ENCODE results near the gene CEP112. TPM values are rescaled to one million over a fixed set of nuclear protein-coding genes. Genes with fewer than 3 reads are reported as not detected.

The CEP112 gene
- total and polyA plus RNA-seq, 10 of the 15 experiments (the other 5 are each of a cell fraction or from before 2014, with no cell fraction given), result 0.11 to 3.8 (median 0.32) TPM; not detected in 1

DNA sequence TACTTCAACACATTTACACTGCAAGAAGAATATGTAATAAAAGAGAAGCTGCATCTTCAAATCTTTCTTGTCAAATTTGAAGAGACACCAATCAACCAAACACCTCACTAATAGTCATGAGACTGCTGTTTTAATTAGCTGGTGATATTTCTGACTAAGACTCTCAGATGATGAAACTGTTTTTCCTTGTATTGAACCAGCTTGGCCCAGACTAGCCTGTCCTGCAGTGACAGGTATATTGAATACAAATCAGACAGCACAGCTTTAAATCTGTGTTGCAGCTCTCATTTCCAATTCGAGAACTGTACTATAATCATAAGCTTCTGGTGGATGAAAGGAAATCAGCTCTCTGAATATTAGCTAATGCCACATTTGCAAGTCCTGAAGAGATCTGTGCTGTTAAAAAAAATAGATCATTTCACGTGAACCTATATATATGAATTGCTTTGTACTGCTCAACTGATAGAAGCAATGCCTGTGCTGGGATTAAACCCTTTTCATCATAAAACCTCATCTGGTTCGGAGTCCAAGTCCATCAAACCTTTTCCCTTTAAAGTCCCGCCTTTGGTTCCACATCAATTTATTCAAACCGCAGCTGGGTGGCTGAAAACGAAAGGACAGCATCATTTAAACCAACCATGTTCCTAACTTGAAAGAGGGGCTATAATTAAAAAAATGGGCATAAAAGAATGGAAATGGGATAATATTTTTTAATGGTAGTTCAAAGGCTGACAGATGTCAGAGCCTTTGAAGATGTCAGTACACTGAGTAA, 306.2 kb downstream of the CEP112 start:
- Histone ChIP-seq H3K79me2 (ENCODE audit: control insufficient read depth, insufficient read depth, low read length) (no peaks in the 10 kb centered on the region), H2AFZ (ENCODE audit: control insufficient read depth, low read depth, low read length) (no peak overlapping the region), H3K36me3 (ENCODE audit: control insufficient read depth in 2 of 2, insufficient read depth in 2 of 2, low read length in 1 of 2) (no peaks in the 10 kb centered on the region), H3K27ac (ENCODE audit: control insufficient read depth, insufficient read depth) (no peak overlapping the region), H3K4me3 (no peak overlapping the region), H3K4me1 (ENCODE audit: control insufficient read depth, insufficient read depth, low read length) (no peaks in the 10 kb centered on the region), H3K9me3 (replicated peaks; ENCODE audit: control insufficient read depth, insufficient read depth, low read length) (no peaks in the 10 kb centered on the region), H3K4me2 (ENCODE audit: control insufficient read depth, insufficient read depth) (no peak overlapping the region), H4K20me1 (ENCODE audit: control insufficient read depth, insufficient read depth) (no peaks in the 10 kb centered on the region), H3K9ac (ENCODE audit: control insufficient read depth, insufficient read depth, low read length) (no peak overlapping the region), H3K27me3 (replicated peaks in 1 of 2; ENCODE audit: control insufficient read depth in 2 of 2, insufficient read depth in 2 of 2, low read length in 1 of 2) (no peaks in the 10 kb centered on the region)
- POLR2A ChIA-PET, result no interaction called here
- no peak for FAIRE-seq
- TF ChIP-seq RBBP5 (conservative IDR thresholded peaks at IDR 0.05) (no peak), ZNF384 (IDR thresholded peaks at IDR 0.05; ENCODE audit: borderline replicate concordance, low read depth, low read length) (no peak), GATAD2B (conservative IDR thresholded peaks at IDR 0.05; ENCODE audit: low read depth) (no peak), HDGF (IDR thresholded peaks at IDR 0.05) (no peak), MYB (IDR thresholded peaks at IDR 0.05; ENCODE audit: borderline replicate concordance, low read depth, low read length) (no peak), NFYA (IDR thresholded peaks at IDR 0.05; ENCODE audit: borderline replicate concordance, low read depth, low read length) (no peak)
- TF ChIP-seq, protein P1, sequence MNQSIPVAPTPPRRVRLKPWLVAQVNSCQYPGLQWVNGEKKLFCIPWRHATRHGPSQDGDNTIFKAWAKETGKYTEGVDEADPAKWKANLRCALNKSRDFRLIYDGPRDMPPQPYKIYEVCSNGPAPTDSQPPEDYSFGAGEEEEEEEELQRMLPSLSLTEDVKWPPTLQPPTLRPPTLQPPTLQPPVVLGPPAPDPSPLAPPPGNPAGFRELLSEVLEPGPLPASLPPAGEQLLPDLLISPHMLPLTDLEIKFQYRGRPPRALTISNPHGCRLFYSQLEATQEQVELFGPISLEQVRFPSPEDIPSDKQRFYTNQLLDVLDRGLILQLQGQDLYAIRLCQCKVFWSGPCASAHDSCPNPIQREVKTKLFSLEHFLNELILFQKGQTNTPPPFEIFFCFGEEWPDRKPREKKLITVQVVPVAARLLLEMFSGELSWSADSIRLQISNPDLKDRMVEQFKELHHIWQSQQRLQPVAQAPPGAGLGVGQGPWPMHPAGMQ (IDR thresholded peaks at IDR 0.05; ENCODE audit: borderline replicate concordance), result no peak
- TF ChIP-seq, protein P2, sequence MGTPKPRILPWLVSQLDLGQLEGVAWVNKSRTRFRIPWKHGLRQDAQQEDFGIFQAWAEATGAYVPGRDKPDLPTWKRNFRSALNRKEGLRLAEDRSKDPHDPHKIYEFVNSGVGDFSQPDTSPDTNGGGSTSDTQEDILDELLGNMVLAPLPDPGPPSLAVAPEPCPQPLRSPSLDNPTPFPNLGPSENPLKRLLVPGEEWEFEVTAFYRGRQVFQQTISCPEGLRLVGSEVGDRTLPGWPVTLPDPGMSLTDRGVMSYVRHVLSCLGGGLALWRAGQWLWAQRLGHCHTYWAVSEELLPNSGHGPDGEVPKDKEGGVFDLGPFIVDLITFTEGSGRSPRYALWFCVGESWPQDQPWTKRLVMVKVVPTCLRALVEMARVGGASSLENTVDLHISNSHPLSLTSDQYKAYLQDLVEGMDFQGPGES (IDR thresholded peaks at IDR 0.05), result no peak
- TF ChIP-seq, protein P3, sequence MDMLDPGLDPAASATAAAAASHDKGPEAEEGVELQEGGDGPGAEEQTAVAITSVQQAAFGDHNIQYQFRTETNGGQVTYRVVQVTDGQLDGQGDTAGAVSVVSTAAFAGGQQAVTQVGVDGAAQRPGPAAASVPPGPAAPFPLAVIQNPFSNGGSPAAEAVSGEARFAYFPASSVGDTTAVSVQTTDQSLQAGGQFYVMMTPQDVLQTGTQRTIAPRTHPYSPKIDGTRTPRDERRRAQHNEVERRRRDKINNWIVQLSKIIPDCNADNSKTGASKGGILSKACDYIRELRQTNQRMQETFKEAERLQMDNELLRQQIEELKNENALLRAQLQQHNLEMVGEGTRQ (IDR thresholded peaks at IDR 0.05; ENCODE audit: borderline replicate concordance, low read depth, low read length), result no peak
- BruUV-seq (replicated peaks), result no TSS peak
- SMC1A ChIA-PET (ENCODE audit: uncharacterized antibody, unreplicated experiment), result interaction anchor here (0.5 to 1.8 kb wide), 6 partner anchors 13 to 379 kb away, joined by 3 to 7 read pairs (median 3); no protein-coding TSS in a partner anchor
- peak; percentile 34; the same call in 2 of the 3 replicates for ATAC-seq
- in situ Hi-C loops (cut with MboI) (no loop called here), intact Hi-C loops (cut with micrococcal nuclease; ENCODE audit: unreplicated experiment) (no loop called here)
- 39% methylated on average over 6 of the region's 6 CpGs for WGBS (ENCODE audit: insufficient coverage, insufficient replicate concordance, low lambda C conversion rate, missing lambda C conversion rate)
- DNase-seq (ENCODE audit: low read depth, low spot score), result no peak
- RAD21 ChIA-PET (ENCODE audit: unreplicated experiment), result no interaction called here
- CTCF ChIA-PET, result interaction anchor here (1.5 kb wide), 1 partner anchor 89 kb away, joined by 4 read pairs; no protein-coding TSS in a partner anchor

Data from GM12878 (cell line).